ENCODE data around the gene IFIT1B.
"Not testable (repeated sequence)": the region's sequence is repeated elsewhere in the genome, so short reads cannot be mapped to it uniquely, and the experiment has no call there.

Gene IFIT1B

GRCh38 chr10:89411135-89411534 is 33.3 kb downstream of the IFIT1B start:
- DNase-seq (ENCODE audit: low spot score), result not testable (repeated sequence)

GRCh38 chr10:89412276-89412675 is 34.4 kb downstream of the IFIT1B start:
- not testable (repeated sequence) for DNase-seq (ENCODE audit: low spot score)

DNA sequence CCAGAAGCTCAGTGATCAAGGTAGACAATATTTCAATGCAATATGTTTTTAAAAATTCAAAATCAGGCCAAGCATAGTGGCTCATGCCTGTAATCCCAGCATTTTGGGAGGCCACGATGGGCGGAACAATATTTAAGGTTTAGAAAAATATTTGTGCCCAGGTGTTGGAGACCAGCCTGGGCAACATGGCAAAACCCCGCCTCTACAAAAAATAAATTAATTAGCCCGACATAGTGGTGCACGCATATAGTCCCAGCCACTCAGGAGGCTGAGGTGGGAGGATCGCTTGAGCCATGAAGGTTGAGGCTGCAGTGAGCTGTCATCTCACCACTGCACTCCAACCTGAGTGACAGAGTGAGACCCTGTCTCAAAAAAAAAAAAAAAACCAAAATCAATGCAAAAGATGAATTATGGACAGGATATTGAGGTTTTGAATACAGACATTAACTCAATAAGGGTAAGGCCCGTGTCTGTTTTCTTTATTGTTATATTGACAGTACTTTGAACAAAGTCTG is 35.6 kb downstream of the IFIT1B start:
- no peak for DNase-seq (ENCODE audit: low spot score)

DNA sequence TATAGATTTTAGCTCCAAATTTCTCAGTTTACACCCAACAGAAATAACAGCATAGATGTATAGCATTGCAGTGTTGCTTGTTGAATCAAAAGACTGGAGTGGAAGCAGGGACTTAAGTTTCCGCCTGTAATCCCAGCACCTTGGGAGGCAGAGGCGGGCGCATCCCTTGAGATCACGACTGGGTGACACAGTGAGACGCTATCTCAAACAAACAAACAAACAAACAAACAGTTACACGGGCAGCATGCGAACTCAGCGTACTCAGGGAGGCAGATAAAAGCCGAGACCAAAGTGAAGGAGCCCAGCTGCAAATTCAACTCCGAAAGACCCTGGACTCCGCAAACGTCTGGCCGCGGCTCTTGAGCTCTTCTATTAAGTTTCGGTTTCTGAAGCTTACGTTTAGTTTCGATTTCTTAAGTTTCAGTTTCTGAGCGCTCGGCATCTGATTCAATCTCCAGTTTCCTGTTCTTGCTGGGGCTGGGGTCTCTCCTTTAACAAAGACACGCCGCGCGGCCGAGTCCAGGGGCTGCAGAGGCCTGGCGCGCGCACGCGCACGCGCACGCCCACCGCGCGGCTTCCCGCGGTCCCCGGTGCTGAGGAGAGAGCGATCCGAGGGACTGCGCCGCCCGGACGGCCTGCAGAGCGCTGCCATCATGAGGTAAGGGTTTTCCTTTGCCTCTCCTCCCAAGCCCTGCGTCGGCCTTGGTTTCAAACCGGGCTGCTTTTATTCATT is 36.5 kb downstream of the IFIT1B start, which contains the start of gene IFIT5:
Gene IFIT5 (plus strand): TSS at position 423 of the 733 bp plus-strand sequence. CDS start 231 bp downstream, at position 654.
- peak; percentile 81 for DNase-seq (ENCODE audit: low spot score)

GRCh38 chr10:89414879-89415821 is 37.3 kb downstream of the IFIT1B start:
- DNase-seq (ENCODE audit: low spot score), result peak; percentile 56

DNA sequence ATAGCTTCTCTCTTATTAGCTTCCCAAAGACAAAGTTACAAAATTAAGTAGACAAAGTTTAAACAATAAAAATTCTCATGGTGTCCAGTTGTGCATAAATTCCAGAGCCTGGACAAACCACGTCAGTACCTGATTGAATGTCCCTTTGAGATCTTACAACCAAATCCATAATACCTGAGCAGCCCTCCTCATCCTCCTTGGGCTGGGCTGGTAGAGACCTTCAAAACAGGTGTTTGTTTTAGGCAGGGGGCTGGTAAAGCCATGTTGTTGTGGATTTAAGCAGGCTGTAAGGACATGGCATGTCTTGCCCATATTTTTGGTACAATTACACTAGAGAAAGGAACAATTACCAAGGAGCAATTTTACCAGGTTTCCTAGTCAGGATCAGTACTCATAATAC is 38.6 kb downstream of the IFIT1B start:
- no peak for DNase-seq (ENCODE audit: low spot score)

- DNase-seq (ENCODE audit: low spot score), result no peak
These were observed 41.7 kb downstream of the IFIT1B start for GRCh38 chr10:89419548-89419947.

DNA sequence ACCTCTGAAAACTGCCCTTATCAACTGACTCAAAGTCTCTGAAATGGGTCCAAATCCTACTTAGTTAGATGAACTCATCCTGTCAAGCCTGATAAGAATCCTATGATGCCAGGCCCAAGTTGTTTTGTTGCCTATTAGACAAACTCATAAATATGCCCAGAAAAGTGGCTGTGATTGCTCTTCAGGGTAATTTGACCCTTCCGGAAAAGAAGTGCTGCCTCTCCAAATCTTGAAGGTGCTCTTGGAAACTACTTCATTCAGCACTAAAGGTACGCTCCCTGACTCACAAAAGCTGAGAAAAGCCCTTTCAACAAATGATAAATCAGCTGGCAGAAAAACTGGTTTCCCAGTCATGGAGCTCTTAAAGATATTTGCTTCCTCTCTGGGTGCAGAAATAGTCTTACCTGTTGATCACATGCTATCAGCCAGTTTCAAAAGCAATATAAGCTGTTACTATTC is 43.2 kb downstream of the IFIT1B start:
- DNase-seq (ENCODE audit: low spot score), result no peak

DNA sequence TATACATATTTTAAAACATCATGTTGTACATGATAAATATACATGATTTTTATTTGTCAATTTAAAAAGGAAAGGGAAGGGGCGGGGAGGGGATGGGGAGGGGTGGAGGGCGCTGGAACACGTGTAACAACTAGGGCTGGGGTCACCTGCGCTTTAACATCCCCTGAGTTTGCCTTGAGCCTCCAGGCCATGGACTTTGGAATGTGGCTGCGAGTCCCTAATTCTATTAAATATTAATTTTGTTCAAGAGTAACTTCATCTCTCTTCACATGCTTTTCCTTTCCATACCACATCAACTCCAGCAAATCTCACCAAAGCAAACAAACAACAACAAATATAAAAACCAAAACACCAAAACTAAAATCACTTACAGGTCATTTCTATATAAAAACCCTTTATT is 47.1 kb downstream of the IFIT1B start:
- DNase-seq (ENCODE audit: low spot score), result no peak

GRCh38 chr10:89426230-89426868 is 48.5 kb downstream of the IFIT1B start:
- DNase-seq (ENCODE audit: low spot score), result peak; percentile 46

GRCh38 chr10:89427629-89428028 is 49.8 kb downstream of the IFIT1B start:
- no peak for DNase-seq (ENCODE audit: low spot score)

- DNase-seq (ENCODE audit: low spot score), result no peak
These were observed 51.0 kb downstream of the IFIT1B start for GRCh38 chr10:89428877-89429276.

DNA sequence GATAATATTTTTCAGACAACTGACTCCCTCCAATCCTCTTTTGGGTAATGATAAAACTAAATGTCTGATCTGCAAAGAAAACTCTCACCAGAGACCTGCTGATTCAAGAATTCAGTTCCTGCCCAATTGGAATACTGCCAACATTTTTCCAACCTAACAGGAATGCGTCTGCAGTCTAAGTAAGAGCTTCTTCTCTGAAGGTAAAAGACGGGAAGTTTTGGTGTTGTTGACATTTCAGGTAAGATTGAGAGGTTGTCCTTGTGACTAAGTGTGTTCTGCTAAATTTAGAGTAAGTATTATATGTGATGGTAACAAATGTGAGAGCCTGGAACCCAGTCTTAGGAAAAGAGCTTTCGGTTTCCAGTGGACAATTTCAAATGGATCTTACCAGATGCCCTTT is 54.1 kb downstream of the IFIT1B start:
- no peak for DNase-seq (ENCODE audit: low spot score)
